SKM-1 treated with dmso at 0.1 percent for 144 hours (cell line): Measurements from ENCODE around the gene ENTR1.

Experiments
- DNase-seq: peaks from one replicate; lab custom pipeline; 2025; ENCODE audit not compliant: unreplicated experiment; lab: John Stamatoyannopoulos, UW

Gene ENTR1

DNA sequence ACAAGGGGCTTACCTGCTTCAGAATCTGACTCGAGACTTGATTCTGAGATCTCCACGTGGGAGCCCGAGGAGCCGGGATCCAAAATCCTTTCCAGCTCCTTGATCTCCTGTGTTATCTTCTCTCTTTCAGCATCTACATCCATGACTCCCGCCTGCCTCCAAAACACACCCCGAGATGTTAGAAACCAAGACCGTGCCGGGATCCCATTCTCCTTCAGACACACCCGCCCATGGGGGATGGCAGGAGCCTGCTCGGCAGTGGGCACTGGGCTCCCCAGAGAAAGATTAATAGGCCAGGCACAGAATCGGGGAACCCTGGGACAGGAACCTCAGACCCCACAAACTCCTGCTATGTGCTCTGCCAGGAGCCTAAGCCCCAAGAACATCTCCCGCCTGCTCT is 12.1 kb downstream of the ENTR1 start:
- no peak for DNase-seq

DNA sequence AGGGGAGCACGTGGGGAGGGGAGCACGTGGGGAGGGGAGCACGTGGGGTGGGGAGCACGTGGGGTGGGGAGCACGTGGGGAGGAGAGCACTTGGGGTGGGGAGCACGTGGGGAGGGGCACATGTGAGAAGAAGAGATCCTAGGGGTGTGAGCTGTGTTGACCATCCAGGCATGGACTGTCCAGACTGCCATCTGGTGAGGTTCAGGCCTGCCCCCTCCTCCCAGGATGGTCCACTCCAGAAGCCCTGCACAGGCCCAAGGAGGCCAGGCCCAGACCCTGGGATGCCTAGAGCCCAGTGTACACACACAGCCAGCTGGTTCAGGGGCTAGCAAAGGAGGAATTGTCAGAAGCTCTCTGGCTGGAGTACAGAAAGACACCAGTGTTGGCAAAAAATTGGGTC is 12.8 kb downstream of the ENTR1 start:
- DNase-seq = no peak

DNA sequence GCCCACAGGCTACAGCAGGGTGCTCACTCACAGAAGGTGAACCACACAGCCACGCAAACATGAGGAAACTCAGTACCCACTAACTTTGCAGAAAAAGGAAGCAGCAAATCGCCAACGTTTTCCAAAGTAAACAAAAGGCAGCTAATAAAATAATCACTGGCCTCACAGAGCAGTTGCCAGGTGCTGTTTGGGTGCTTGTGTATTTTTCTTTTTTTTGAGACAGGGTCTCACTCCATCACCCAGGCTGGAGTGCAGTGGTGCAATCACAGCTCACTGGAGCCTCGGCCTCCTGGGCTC is 14.2 kb downstream of the ENTR1 start:
- DNase-seq = no peak

- no peak for DNase-seq
Observed at GRCh38 chr9:136395345-136396218, 14.8 kb downstream of the ENTR1 start.

GRCh38 chr9:136395020-136395340 is 15.4 kb downstream of the ENTR1 start:
- no peak for DNase-seq

DNA sequence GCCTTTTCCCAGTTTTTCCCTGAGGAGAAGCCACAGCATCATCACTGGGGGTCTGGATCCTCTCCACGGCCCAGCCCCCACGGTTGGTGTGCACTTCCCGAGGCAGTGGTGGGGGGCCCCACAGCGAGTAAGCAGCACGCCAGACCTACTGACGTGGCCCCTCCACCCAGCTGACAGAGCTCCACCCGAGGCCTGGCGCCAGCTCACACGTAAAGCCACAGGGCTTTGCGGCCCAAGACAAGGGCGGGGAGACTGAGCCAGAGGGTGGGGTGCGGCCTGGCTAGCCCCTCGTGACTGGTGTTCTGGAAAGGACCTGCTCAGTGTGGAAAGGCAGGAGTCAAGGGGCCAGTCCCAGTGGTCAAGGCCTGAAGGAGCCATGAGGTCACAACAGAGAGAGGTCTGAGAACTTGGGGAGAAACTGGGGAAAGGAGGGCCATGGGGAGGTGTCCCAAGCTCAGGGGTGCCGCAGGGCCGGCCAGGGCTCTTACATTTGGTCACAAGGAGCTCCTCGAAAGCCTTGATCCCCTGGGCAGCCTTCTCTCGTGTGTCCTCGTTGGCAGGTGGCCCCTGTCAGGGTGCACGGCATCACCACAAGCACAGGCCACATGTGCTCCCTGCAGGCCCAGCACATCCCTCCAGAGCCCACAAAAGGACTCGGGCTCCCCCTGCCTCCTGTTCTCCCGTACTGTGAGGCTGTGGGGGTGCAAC is 15.9 kb downstream of the ENTR1 start:
- DNase-seq = no peak

- DNase-seq = no peak
Observed at GRCh38 chr9:136393531-136393930, 16.9 kb downstream of the ENTR1 start.

DNA sequence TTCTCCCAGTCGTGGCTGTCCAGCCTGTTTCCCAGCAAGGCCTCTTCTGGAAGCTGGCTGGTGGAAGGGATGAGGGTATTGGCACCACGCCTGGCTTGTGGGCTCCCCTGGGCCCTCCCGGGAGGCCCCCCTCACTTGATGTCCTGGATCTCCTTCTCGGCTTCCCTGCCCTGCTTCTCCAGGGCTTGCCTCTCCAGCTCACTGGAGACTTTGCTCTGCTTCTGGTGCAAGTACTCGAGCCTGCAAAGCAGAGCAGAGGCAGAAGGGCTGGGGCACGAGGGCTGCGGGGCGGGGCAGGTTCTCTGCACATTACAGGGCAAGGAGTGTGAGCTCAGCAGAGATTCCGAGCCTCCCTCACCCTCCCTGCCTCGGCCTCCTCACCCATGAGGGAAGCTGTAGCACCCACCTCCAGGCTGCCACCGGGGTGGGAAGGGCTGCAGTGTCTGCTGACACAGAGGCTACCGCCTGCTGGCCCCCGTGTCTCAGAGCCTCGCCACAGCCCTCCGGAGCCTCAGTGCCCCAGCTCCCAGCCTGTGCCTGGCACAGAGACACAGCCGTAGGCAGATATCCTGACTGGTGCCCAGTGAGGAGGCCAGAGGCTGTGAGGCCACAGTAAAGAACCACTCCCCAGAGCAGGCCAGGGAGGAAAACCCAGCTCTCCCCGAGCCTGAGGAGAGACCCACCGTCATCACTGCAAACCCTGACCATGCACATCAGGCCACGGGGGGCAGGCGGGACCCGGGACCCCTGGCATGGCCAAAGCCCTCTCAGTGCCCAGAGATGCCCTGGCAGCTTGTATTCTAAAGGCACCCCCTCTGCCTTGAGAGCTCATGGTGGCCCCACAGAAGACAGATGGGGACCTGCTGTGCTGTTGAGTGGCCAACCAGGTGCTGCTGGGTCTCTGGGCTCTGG is 17.6 kb downstream of the ENTR1 start:
- no peak for DNase-seq

DNA sequence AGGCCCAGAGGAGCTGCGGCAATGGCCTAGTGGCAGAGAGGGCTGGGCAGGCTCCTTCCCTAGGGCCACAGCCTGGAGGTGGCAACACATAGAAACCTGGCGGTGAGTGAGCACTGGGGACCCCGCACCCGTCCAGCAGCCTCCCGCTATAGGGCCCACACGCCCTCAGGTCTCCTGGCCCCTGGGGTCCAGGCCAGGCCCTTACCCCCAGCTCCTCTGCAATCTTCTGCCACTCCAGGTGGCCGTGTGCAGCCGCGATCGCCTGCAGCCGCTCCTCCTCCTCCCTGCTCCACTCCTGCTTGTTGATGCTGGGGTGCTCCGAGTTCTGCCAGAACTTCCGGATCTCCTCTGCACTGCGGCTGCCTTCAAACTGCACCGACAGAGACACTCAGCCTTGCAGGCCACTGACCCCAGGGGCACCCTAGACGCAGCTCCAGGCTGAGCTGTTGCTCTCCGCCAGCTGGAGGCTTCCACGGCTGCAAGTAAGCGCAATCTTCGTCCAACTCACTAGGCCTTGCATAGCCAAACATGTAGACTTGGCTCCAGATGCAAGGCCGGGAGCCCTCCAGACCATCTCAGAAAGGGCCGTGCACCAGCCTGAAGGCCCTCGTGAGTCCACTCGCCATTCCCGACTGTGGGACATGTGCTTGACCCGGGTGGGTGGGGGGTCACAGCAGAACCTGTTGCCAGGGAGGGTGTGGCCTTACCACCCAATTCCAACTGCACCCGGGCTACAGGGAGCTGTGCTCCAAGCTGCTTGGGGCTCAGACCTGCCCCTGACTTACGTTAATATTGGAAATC is 18.5 kb downstream of the ENTR1 start:
- no peak for DNase-seq

DNA sequence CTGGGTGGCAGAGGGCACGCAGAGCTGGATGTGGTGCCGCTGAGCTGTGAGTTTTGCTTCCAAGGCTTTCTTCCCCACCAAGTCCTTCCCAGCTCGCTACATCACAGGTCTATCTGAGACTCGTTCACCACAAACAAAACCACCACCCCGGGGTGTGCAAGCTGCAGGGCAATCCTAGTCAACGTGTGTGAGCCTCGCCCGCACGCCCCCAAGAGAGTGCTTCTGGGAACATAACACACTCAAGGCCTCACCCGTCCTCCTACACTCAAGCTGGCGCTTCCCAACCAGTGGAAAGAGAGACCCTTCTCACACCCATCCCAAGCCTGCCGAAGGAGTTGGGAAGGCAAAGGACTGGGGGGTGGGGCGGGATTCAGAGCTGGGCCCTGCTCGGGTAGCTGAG is 21.0 kb downstream of the ENTR1 start:
- DNase-seq = no peak

DNA sequence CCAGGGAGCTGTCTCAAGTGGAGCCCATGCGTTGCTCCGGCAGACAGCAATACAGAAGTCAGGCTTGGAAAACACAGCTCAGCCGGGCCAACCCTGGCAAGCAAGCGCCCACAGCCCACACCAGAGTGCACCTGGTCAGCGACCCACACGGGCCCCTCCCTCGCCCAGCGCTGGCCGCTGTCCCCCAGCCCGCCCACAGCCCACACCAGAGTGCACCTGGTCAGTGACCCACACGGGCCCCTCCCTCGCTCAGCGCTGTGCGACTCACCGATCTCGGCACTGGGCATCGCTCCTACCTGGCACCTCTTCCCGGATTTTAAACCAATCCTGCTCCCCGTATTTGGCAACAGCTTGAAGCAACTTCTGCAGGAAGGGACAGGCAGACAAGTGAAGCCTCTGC is 23.2 kb downstream of the ENTR1 start:
- no peak for DNase-seq

- DNase-seq = no peak
Observed at GRCh38 chr9:136386018-136386417, 24.4 kb downstream of the ENTR1 start.

- no peak for DNase-seq
Observed at GRCh38 chr9:136385015-136385414, 25.4 kb downstream of the ENTR1 start.

GRCh38 chr9:136383436-136383835 is 27.0 kb downstream of the ENTR1 start:
- DNase-seq = no peak

GRCh38 chr9:136381966-136382513 is 28.4 kb downstream of the ENTR1 start:
- no peak for DNase-seq

DNA sequence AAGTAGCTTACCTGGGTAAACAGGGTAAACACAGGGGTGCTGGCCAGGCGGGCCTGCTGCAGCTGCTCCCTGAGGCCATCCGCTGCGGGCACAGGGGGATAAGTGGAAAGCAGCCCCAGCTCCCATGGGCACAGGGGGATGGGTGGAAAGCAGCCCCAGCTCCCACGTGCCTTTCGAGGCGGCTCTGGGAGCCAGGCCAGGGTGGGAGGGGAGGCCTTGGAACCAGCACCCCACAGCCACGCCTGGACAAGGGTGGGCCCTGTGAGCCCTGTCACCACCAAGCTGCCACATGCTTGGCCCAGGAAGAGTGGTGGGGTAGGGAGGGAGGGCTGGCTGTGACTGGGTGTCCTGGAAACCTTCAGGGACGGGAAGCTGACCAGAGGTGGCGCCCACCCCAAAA is 29.1 kb downstream of the ENTR1 start:
- no peak for DNase-seq

- no peak for DNase-seq
Observed at GRCh38 chr9:136380381-136380780, 30.0 kb downstream of the ENTR1 start.

DNA sequence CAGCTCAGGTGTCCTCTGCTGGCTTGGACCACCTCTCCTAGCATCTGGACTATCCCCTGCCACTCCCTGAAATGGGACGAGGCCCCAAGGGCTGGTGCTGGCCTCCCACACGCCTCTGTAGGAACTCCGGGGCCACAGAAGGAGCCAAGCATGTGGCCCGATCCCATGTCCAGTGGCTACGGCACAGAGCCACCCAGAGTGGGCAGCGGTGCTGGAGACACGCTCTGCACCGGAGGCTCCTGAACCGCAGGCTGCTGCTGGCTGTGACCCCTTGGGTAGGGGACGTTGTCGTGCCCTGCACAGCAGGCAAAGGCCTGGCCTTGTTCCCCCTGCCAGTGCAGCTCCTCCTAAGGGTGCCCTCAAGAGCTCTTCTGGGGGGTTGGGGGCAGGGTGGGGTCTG is 30.5 kb downstream of the ENTR1 start:
- DNase-seq = no peak

DNA sequence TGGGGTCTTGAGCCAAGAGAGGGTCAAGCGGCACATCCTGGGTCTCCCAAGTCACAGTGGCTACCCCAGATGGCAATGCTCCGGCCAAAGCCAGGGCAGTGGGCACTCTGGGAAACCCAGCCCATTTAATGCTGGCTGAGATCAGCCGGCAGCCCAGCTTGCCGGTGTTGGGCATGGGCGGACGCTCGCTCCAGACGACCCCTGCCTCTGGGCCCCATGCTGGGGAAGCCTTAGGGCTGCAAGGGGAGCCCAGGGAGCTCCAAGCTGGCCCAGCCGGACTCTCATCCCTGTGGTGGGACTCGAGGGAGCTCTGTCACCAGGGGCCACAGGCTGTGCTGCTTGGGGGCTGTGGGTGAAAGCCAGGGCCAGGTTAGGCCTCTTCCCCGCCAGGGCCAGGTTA is 31.0 kb downstream of the ENTR1 start:
- no peak for DNase-seq

- no peak for DNase-seq
Observed at GRCh38 chr9:136379003-136379287, 31.5 kb downstream of the ENTR1 start.
